Stimulated activated CD4-positive, alpha-beta T cell treated with anti-CD3 and anti-CD28 coated beads, Interleukin-15, amount 100 ng/mL, for 24 hours (primary cell): ENCODE measurements around the gene EXD2.
"Not testable (repeated sequence)": the region's sequence is repeated elsewhere in the genome, so short reads cannot be mapped to it uniquely, and the experiment has no call there.

Source experiments
- DNase-seq: peaks from one replicate; pipeline ENCODE4 v3.0.0-alpha.2; 2020

Gene EXD2

GRCh38 chr14:69204753-69205152 lies 13.5 kb downstream of the EXD2 start:
- no peak for DNase-seq

GRCh38 chr14:69207435-69208041 lies 16.2 kb downstream of the EXD2 start:
- DNase-seq = no peak

DNA sequence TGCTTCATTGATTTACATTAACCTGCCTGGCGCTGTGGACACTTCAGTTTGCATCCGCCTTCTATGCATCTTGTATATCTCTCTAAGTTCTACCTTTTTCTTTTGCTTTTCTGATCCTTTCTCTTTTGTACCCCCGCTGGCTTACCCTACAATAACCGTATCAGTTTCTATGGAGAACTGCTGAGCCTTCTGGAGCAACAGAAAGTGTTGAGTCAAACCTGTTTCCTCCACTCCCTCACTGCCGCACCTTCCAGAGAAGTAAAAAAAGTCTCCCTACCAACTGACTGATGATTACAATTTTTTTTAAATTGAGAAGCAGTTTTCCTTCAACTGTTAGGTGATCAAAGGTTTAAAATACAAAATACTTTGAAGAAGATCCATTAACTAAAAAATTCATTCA lies 17.4 kb downstream of the EXD2 start:
- DNase-seq = no peak

GRCh38 chr14:69214393-69214792 lies 23.1 kb downstream of the EXD2 start:
- DNase-seq = no peak

DNA sequence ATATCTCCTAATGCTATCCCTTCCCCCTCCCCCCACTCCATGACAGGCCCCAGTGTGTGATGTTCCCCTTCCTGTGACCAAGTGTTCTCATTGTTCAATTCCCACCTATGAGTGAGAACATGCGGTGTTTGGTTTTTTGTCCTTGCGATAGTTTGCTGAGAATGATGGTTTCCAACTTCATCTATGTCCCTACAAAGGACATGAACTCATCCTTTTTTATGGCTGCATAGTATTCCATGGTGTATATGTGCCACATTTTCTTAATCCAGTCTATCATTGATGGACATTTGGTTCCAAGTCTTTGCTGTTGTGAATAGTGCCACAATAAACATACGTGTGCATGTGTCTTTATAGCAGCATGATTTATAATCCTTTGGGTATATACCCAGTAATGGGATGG lies 26.4 kb downstream of the EXD2 start:
- not testable (repeated sequence) for DNase-seq

- no peak for DNase-seq
These were observed 33.6 kb downstream of the EXD2 start for GRCh38 chr14:69224946-69225345.

- no peak for DNase-seq
These were observed 34.9 kb downstream of the EXD2 start for GRCh38 chr14:69226178-69226577.

GRCh38 chr14:69226736-69227135 lies 35.4 kb downstream of the EXD2 start:
- no peak for DNase-seq

GRCh38 chr14:69231486-69231885 lies 40.2 kb downstream of the EXD2 start:
- no peak for DNase-seq

GRCh38 chr14:69232388-69232787 lies 41.1 kb downstream of the EXD2 start:
- no peak for DNase-seq

GRCh38 chr14:69234106-69234505 lies 42.8 kb downstream of the EXD2 start:
- DNase-seq = no peak

DNA sequence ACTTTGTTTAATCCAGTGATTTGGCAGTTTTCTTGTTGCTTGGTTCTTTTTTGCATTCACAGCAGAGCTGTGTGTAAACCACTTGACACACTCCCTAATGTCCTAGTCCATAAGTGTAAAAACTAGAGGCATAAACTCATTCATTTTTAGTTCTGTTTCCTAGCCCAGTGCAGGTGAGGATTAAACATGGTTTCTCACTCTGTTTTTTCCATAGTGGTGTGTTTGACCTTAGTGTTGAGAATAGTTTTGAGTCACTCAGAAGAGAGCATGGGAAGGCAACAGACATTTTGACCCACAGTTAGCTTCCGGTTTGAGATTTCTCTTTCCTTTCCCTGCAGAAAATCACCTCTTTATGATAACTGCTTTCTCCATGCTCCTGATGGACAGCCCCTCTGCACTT lies 44.4 kb downstream of the EXD2 start:
- no peak for DNase-seq

GRCh38 chr14:69237142-69237541 lies 45.8 kb downstream of the EXD2 start:
- DNase-seq = no peak

DNA sequence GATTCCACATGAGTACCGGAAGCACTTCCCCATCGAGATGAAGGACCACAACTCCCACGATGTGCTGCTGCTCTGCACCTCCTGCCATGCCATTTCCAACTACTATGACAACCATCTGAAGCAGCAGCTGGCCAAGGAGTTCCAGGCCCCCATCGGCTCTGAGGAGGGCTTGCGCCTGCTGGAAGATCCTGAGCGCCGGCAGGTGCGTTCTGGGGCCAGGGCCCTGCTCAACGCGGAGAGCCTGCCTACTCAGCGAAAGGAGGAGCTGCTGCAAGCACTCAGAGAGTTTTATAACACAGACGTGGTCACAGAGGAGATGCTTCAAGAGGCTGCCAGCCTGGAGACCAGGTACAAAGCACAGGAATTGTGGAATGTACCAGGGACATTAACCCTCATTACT lies 46.3 kb downstream of the EXD2 start:
- no peak for DNase-seq

DNA sequence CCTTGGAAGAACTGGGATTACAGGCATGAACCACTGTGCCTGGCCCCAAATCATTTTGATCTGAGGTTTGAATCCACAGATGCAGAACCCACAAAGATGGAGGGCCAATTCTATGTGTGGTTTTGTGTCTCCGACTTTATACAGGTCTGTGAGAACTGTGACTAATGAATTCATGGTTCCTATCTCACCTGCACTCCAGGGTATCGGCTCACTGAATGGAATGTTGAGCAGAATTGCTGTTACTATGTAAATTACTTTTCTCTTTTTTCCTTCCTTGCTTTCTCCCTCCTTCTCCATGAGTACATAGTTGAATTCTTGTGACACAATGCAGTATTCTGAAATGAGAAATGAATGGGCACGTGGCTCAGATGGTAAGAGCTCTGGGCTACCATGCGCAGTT lies 47.6 kb downstream of the EXD2 start:
- DNase-seq = no peak

DNA sequence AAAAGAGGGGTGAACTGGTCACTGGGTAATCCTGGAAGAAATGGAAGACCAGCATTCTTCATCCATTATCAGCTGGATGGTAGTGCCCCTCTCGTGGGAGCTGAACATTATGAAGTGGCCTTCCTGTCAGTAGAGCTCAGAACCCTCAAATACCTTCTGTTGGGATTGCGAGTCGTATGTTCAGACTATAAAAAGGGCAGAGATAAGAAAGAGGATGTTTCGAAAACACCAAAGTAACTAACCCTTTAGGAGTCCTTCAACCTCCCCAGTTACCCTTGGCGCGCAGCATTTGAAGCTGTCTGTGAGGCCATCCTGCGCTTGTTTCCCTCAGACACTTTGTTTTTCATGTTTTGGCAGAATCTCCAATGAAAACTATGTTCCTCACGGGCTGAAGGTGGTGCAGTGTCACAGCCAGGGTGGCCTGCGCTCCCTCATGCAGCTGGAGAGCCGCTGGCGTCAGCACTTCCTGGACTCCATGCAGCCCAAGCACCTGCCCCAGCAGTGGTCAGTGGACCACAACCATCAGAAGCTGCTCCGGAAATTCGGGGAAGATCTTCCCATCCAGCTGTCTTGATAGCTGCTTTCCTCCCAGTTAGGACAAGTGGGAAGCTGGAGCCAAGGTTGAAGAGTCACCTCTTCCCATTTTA lies 49.4 kb downstream of the EXD2 start:
- DNase-seq = no peak

DNA sequence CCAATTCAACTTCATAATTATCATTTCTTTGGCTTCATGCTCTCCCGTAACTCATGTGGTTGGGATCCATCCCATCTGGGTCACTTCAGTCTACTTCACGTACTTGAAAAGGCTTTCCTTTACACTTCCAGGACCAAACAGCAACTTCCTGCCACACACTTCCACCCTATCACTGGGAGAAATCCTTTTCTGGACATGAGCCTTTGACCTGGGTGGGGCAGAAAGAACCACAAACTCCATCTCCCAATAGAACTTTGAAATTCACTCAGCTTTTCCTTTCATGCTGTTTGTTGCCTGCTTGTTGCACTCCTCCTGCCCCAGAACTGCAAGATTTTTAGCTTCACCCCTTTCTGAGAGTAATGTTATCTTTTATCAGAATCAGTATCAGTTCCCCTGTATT lies 50.3 kb downstream of the EXD2 start:
- no peak for DNase-seq

GRCh38 chr14:69242311-69243224 lies 51.3 kb downstream of the EXD2 start:
- peak; percentile 62 for DNase-seq

DNA sequence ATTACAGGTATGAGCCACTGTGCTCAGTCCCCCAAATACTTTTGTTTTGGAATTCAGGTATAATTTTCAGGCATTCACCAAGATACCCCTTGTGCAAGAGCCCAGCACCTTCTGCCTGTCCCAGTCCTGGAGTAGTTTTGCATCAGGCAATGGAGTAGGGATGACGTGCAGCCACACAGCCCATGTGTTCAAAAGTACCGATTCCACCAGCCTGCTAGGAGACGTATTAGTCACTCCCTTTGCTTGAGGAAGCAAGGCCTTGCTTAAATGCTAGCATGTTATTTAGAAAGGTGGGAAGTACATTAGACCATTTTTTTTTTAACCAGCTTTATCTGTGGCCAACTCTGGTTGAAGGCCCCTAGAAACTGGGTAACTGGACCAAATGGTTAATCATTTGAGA lies 53.6 kb downstream of the EXD2 start:
- no peak for DNase-seq

DNA sequence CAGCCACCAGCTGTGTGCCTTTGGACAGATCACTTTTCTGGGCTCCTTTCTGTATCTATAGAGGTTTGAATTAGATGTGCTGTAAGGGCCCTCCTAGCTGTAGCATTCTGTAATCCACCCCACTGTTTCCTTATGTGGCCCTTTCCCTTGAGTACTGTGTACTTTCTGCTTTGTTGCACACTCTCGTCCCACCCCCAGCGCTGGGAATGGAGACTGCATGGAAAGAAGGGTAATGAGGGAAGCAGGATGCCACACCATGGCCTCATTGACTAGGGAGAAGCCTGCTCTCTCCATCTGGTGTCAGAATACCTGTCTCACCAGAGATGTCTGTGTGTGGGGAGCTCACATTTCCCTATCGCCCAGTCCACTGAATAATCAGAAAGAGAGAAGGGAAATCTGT lies 55.0 kb downstream of the EXD2 start:
- no peak for DNase-seq

DNA sequence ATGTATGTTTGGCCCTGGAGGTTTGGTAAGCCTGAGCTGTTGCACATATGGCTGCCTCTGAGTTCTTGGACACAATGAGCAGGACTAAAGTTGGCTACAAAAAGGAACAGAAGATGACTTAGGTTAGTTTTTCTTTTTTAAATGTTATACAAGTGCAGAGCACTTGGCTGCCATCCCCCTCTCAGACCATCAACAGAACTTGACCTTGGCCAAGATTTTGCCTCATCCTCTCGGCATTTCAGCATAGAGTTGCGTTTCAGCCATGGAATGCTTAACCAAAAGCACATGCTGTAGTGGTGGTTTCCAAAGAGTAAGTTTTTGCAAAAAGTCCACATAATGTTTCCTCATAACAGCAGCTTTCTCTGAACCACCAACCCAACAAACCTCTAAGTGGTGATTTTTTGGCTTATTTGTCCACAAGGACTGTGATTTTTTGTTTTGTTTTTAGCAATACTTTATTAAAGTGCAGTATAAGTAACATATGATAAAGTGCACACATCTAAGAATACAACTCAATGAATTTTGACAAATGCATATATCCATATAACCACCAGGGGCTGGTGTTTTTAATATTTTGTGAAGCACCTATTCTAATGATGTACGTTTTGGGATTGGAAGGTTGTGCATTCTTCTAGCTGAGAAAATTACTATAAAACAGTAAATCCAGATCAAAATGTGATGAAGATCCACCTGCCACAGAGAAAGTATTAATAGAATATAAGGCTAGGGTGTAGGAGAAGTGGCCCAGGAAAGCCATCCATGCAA lies 56.6 kb downstream of the EXD2 start:
- DNase-seq = no peak

DNA sequence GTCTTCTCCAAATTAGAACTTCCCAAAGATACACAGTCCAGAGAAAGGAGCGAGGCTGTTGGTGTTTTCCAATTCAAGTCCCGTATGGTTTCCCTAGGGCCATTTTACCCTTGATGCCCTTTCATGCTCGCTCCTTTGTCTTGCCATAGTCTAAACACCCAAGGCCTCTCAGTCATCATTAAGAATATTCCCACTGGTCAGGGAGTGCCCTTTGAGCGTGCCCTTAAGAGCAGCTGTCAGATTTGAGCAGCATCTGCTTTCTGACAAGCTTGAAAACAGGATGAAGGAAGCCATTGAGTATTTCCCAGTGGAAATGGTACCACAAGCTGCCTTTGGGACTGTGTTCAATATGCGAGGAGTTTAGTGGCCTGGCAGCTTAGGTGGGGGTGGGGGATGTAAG lies 58.3 kb downstream of the EXD2 start:
- no peak for DNase-seq

- DNase-seq = no peak
These were observed 61.6 kb downstream of the EXD2 start for GRCh38 chr14:69252851-69253250.
